ENCODE results near the gene MMP24OS.

MMP24OS gene

DNA sequence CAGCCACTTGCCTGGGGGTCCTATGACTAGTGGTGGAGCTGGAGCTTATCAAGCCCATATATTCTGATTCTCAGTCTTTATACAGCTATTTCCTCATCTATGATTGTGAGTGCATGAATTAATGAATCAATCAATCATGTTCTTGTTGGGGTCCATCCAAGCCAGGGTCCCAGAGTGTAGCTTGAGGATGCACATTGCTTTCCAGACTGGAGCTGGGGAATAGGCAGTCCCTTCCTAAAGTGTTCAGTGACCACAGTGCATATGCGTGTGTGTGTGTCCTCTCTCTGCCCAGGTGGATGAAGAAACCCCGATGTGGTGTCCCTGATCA, 26.3 kb downstream of the MMP24OS start:
- no peak for DNase-seq (ENCODE audit: low read depth)

DNA sequence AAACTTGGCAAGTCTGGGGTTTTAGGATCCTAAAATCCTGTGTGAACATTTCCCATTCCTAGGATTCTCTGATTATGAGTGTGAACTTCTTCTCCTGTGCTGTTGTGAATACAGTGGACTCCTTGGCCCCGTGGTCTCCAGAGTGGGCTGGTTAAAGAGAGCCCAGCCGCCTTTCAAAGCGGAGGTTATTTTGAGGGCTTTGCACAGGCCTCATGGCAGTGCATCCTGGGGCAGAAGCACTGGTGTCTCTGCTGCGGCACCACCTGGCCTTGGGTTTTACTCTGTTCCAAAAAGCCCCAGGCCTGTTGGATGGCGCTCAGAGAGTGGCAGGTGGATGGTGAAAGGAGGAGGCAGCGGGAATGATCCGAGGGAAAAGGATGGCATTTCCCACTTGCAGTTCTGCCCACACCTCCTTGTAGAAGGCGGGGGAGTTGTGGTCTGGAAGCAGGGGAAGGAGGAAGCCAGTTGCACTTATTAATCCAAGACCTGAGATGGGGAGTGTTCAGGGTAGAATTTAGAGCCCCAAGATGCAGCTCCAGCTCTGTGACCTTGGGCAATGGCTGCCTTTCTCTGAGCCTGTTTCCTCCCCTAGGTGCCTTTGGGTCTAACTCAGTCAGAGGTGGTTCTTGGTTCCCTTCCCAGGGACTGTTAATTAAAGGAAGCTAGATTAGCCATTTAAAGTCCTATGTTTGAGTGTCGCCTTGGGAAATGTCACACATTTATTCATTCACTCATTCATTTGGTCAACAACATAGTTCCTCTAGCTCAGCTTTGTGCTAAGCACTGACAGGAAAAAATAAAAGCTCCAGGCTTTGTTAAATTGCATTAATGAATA, 29.1 kb downstream of the MMP24OS start:
- no peak for DNase-seq (ENCODE audit: low read depth)

DNA sequence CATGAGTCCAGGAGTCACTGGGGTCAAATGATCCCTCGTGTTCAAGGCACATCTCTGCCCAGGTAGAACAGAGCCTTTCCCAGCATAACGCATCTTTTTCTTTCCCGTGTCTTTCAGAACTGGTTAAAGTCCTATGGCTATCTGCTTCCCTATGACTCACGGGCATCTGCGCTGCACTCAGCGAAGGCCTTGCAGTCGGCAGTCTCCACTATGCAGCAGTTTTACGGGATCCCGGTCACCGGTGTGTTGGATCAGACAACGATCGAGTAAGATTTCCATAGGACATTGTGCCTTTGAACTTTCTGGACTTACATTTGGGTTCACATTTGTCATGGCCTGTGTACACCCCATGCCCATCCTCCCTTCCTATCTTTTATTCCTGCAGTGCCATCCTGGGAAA, 31.2 kb downstream of the MMP24OS start:
- no peak for DNase-seq (ENCODE audit: low read depth)

DNA sequence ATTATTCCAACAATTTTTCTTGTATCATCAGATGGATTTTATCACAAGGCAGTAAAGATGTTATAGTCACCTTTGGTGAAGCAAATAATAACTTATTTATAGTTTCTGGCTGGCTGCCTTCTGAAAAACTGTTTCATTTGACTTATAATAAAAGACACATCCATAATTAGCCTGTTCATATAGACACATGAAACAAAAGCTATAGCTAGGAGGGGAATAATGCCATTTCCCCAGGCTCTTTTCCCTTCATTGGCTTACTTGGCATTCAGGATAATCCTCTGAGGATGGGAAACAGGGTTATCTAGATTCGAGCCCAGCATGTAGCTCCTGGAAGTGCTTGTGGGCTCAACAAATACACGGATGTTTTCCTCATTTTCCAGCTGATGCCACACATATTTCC, 33.9 kb downstream of the MMP24OS start:
- DNase-seq (ENCODE audit: low read depth): no peak

DNA sequence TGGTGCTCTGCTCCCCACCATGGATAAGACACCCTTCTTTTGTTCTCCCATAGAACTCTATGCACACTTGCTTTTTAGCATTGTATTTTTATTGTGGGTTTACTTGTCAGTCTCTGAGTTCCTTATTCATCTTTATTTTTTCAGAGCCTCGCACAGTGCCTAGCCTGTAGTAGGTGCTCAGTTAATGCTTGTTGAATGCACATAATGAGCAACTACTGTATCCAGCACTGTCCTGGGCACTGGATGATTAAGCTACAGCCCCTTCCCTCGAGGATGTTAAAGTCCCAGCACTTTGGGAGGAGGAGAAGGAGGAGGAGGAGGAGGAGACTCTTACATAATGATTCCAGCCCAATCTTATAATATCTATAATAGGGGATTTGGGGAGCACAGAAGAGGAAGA, 34.6 kb downstream of the MMP24OS start:
- DNase-seq (ENCODE audit: low read depth): no peak

DNA sequence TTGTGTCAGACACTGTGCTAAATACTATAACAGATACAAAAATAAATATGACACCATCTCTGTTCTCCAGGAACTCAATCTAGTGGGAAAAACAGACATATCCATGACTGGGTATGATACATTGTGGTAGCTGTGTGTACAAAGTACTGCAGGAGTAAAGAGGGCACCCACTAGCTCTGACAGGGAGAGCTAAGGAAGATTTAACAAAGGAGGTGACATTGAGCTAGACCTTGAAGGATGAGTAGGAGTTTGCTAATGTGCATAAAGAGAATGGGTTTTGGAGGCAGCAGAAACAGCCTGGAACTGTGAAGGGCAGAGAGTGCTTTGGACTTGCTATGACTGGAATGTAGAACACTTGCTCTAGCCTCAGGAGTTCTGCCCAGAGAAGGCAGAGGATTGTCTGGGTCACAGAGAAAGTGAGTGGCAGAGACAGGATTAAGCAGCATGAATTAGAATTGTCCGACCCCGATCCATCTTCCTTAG, 37.1 kb downstream of the MMP24OS start:
- DNase-seq (ENCODE audit: low read depth): no peak

DNA sequence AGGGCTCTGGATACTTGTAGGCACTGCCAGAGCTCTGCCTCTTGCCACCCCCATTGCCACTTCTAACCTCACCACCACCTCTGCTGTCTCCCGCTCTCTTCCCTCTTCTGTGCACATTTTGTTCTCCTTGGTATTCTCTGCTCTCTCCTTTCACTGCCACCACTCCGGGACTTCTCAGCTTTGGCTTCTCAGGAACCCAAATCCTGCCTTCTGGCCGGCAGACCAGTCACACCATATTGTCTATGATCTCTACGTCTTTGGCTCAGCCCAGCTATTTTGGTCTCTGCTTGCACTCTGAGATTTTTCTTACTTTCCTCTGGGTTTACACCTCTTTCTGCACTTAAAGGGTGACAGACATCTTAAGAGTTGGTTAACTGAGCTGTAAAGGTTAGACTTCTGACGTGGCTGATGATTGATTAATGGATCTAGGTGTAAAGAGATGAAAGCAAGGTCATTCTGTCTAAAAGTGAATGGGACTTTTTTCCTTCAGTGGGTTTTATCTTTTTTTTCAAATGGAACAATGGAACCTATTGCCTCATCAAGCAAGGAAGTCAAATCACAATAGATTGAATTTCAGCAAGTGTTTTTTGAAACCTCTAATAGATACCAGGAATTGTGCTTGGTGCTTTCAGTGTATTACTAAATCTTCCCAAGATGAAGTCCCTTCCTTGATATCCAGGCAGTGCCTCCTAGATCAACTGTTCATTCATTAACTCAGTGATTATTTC, 37.7 kb downstream of the MMP24OS start:
- no peak for DNase-seq (ENCODE audit: low read depth)

DNA sequence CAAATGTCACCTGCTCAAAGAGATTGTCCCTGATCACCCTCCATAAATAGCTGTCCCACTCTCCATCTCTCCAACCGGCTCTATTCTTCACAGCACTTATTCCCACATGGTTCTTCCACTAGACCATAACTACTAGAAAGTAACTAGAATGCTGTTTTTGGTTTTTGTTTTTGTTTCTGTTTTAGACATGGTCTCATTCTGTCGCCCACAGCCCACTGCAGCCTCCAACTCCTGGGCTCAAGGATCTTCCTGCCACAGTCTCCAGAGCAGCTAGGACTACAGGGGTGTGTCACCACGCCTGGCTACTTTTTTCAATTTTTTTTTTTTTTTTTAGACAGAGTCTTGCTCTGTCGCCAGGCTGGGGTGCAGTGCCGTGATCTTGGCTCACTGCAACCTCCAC, 39.2 kb downstream of the MMP24OS start:
- no peak for DNase-seq (ENCODE audit: low read depth)

DNA sequence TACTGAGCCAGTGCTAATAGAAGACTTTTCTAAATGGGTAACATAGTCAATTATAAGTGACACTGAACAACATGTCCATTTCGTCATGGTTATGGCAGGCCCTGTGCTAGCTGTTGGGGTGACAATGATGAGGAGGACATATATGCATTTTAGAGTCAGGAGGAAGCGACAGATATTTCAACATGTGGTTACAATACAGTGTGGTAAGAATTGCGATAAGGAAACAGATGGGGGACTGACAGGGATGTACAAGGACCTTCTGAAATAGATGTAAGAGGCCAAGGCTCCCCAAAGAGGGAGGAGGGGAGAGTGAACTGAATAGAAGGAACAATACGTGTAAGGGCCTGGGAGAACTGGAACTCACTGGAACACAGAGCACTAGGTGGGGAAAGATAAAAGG, 39.8 kb downstream of the MMP24OS start:
- DNase-seq (ENCODE audit: low read depth): no peak

DNA sequence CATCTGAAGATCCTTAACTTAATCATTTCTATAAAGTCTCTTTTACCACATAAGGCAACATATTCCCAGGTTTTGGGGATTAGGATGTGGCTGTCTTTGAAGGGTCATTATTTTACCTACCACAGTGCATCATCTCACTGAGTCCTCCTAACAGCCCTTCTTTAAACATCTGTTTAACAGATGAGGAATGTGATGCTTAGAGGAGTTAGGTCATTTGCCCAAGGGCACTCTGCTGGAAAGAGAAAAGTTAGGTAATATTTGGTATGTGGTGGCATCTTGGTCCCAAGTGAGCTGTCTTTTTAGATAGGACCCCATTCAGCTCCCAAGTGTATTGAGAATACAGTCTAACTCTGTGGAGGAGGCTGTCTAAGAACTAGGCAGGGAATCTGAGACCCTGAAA, 40.4 kb downstream of the MMP24OS start:
- no peak for DNase-seq (ENCODE audit: low read depth)

DNA sequence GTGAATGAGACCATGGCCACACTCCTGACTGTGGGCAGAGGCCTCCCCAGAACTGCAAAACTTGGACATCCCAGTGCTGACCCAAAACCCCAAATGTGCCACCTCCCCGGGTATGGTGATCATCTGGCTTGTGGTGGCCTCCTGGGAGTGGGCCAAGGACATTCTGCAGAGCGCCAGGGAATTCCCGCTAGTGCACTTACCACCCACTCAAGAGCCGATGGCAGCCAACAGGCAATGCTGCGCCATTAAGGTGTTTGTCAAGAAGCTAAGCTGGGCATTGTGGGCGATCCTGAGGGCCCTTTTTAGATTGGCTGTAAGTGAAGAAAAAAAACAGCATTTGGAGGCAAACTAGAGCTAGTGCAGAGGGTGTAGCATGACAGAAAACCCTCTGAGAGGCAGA, 42.0 kb downstream of the MMP24OS start:
- no peak for DNase-seq (ENCODE audit: low read depth)

DNA sequence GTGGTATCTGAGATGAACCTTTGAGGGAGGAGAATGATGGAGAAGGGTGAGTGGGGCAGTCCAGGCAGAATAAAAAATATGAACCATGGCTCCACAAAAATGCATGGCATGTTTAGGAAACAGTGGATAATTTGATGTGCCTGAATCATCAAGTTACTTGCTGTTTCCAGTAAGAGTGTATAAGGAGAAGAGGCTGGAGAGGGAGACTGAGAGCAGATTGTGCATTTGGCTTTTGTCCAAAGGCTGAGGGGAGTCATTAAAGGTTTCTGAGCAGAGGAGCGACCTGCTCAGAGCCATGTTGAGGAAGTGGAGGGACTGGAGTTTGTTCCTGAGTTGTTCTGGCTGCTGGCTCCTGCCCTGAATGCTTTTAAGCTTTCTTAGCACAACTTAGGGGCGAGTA, 45.3 kb downstream of the MMP24OS start:
- DNase-seq (ENCODE audit: low read depth): peak; percentile 35

DNA sequence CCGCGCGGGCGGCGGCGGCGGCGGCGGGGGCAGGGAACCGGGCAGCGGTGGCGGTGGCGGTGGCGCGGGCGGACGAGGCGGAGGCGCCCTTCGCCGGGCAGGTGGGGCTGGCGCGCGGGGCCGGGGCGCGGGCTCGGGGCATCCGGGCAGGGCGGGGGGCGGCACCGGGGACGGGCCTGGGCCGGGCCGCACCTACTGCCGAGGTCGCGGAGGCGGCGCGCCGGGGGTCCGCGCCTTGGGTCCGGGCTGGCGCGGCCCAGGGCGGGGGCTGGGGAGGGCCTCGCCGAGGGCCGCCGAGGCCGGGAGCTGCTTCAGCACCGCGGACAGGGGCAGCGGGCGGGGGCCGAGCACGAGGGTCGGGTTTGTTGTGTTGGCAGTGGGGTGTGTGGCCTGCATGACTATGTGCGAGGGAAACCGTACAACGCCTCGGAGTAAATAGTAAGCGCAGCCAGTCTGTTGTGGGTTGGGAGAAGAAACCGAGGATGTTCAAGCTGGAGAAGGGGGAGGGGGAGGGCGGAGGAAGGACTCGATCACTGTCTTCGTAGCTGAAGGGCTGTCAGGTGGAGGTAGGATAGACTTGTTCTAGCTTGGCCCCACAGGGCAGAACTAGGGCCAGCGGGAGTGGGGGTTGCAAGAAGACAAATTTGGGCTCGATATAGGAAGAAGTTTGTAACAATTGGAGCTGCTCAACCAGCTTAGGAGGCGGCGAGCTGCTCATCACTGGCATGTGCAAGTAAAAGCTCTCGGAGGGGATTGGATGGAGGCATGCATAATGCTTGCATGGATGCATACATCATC, 50.8 kb downstream of the MMP24OS start:
- no peak for DNase-seq (ENCODE audit: low read depth)
